Spleen (tissue), 11 donors: ENCODE data around the gene DNMT1. TPM values are rescaled to one million over a fixed set of nuclear protein-coding genes. Genes with fewer than 3 reads are reported as not detected.

ENCODE experiments used
- DNase-seq: peaks from one replicate; pipeline ENCODE4 v3.0.0-alpha.2; 2020
- H3K27ac ChIP-seq, 8 donors: fragments of 200-600 bp; sonication (generic) in 7 of 8; 1 replicate in 4 of 8; 2 replicates in 4 of 8; pipeline versions ENCODE4 v1.5.0 to v1.8.0; 2016 to 2021; ENCODE audit warnings: inconsistent platforms in 4 of 8, mild to moderate bottlenecking in 4 of 8, moderate library complexity in 1 of 8
- H3K27me3 ChIP-seq, 7 donors: fragments of 200-600 bp; sonication (generic) in 6 of 7; replicated peaks in 1 of 7; 1 replicate in 4 of 7; 2 replicates in 3 of 7; pipeline versions ENCODE4 v1.5.0 to v1.8.0; 2016 to 2021; ENCODE audit warnings: inconsistent platforms in 3 of 7, mild to moderate bottlenecking in 1 of 7
- H3K36me3 ChIP-seq, 6 donors: fragments of 200-600 bp; sonication (generic) in 5 of 6; 1 replicate in 4 of 6; 2 replicates in 2 of 6; pipeline versions ENCODE4 v1.5.0 to v1.8.0; 2016 to 2021; ENCODE audit warnings: inconsistent platforms in 2 of 6
- H3K4me1 ChIP-seq, 6 donors: fragments of 200-600 bp; sonication (generic) in 5 of 6; 1 replicate in 3 of 6; 2 replicates in 3 of 6; pipeline versions ENCODE4 v1.5.0 to v1.8.0; 2016 to 2021; ENCODE audit warnings: inconsistent platforms in 3 of 6
- H3K4me3 ChIP-seq, 8 donors: fragments of 200-600 bp; sonication (generic) in 7 of 8; 1 replicate in 4 of 8; 2 replicates in 4 of 8; pipeline versions ENCODE4 v1.5.0 to v1.8.0; 2016 to 2021; ENCODE audit warnings: inconsistent platforms in 4 of 8, mild to moderate bottlenecking in 4 of 8, moderate library complexity in 2 of 8
- H3K9me3 ChIP-seq, 8 donors: fragments of 200-600 bp; sonication (generic) in 7 of 8; 1 replicate in 4 of 8; 2 replicates in 4 of 8; pipeline versions ENCODE4 v1.5.0 to v1.8.0; 2016 to 2021; ENCODE audit warnings: inconsistent platforms in 4 of 8
- POLR2A ChIP-seq, 3 donors: fragments of 450-650 bp; IDR thresholded peaks; one replicate each; pipeline ENCODE4 v1.5.1; 2017; ENCODE audit warnings: antibody characterized with exemption in 3 of 3, mild to moderate bottlenecking in 1 of 3
- POLR2AphosphoS5 ChIP-seq, 3 donors: sonication (generic); formaldehyde crosslinking; IDR thresholded peaks; one replicate each; pipeline ENCODE4 v1.5.1; 2017; ENCODE audit warnings: antibody characterized with exemption in 3 of 3
- WGBS, 5 donors: extraction: QIAGEN DNeasy Blood & Tissue Kit in 3 of 5; methylation state at CpG; one replicate each; pipeline versions ENCODE4 v1.1.5 to v1.1.7; 2013 to 2018; 5-methylcytosine and 5-hydroxymethylcytosine counted together
- intact Hi-C: fragments of 100-400 bp; cut with DNase I; formaldehyde crosslinking; loops from one replicate; pipeline ENCODE4 v1.15.0; 2023; ENCODE audit warnings: low total_unique reads
- polyA plus RNA-seq, 3 donors: library from polyadenylated mRNA; stranded (reverse); fragments of 200-250 nt; gene quantifications; one replicate each; pipeline ENCODE4 v1.2.1, GENCODE V29; 2013
- total RNA-seq, 7 donors: library from RNA; depleted of rRNA in 3 of 7; stranded (reverse); fragments of >200 nt in 3 of 7; fragmentation: NEBNext Ultra II Directional in 4 of 7; extraction: Animal tissue kit (Norgen Biotek cat#: 25700) in 4 of 7; gene quantifications; one replicate each; pipeline versions ENCODE4 v1.1.0 to v1.2.1, GENCODE V29; 2016 to 2021
- TF ChIP-seq, protein P1 (sequence below), 11 experiments: fragments of 200-600 bp in 7 of 11; fragments of 450-650 bp in 4 of 11; sonication (generic) in 4 of 11; IDR thresholded peaks in 8 of 11; conservative IDR thresholded peaks in 3 of 11; 1 replicate in 7 of 11; 2 replicates in 4 of 11; pipeline versions ENCODE4 v1.4.0 to v1.8.0; 2016 to 2021; ENCODE audit warnings: antibody characterized with exemption in 11 of 11, inconsistent platforms in 4 of 11, mild to moderate bottlenecking in 1 of 11
- donor health status: healthy with polysubstance abuse.
- donor health status: DM: no; HTN: no; CAD: no; lungs with moderate emphysema.
- donor health status: DM: no; HTN: no; CAD: no.
- donor health status: Bipolar disorder and iron deficiency.
- donor health status: healthy.
- donor health status: DM: no; HTN: no; CAD: no.
- donor health status: DM: yes; HTN: yes; CAD: no.

DNMT1 gene
- total and polyA plus RNA-seq, 10 donors, result 40.6 to 131 (median 71.8) TPM

DNA sequence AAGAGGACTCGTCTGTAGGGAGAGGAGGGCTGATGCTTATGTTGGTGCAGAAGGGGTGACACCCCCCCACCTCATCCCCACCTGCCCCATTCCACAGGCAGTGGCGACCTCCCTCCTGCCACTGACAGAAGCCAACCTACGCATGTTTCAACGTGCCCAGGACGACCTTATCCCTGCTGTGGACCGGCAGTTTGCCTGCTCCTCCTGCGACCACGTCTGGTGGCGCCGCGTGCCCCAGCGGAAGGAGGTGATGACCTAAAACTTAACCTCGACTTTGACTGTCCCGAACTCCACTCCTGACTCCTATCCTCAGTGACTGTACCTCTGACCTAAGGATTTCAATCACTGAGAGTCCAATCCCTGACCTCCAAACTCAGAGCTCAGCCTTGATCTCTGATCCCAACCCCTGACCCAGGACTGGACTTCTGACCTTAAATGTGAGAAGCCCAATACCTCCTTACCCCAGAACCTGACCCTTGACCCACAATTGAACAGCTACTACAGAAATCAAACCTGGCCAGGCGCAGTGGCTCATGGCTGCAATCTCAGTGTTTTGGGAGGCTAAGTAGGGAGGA, 104.9 kb downstream of the DNMT1 start:
- Histone ChIP-seq H3K4me1 (peaks cover 0 to 42% (median 22%) of the 10 kb centered on the region in 6 donors), H3K36me3 (peaks cover 0 to 56% (median 46%) of the 10 kb centered on the region in 6 donors), H3K9me3 (no peaks in the 10 kb centered on the region), H3K4me3 (no peak overlapping the region), H3K27me3 (no peaks in the 10 kb centered on the region), H3K27ac (no peak overlapping the region)
- 89 to 95% (median 91%) methylated on average over 15 of the region's 15 CpGs for WGBS, 5 donors
- TF ChIP-seq, protein P1, sequence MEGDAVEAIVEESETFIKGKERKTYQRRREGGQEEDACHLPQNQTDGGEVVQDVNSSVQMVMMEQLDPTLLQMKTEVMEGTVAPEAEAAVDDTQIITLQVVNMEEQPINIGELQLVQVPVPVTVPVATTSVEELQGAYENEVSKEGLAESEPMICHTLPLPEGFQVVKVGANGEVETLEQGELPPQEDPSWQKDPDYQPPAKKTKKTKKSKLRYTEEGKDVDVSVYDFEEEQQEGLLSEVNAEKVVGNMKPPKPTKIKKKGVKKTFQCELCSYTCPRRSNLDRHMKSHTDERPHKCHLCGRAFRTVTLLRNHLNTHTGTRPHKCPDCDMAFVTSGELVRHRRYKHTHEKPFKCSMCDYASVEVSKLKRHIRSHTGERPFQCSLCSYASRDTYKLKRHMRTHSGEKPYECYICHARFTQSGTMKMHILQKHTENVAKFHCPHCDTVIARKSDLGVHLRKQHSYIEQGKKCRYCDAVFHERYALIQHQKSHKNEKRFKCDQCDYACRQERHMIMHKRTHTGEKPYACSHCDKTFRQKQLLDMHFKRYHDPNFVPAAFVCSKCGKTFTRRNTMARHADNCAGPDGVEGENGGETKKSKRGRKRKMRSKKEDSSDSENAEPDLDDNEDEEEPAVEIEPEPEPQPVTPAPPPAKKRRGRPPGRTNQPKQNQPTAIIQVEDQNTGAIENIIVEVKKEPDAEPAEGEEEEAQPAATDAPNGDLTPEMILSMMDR (IDR thresholded peaks at IDR 0.05 in 8 of 11, conservative IDR thresholded peaks at IDR 0.05 in 3 of 11), result no peak
- TF ChIP-seq POLR2AphosphoS5 (IDR thresholded peaks at IDR 0.05) (peak in 1 of 3 donors; percentile 59), POLR2A (IDR thresholded peaks at IDR 0.05) (no peak)
- intact Hi-C loops, result no loop called here
- no peak for DNase-seq

DNA sequence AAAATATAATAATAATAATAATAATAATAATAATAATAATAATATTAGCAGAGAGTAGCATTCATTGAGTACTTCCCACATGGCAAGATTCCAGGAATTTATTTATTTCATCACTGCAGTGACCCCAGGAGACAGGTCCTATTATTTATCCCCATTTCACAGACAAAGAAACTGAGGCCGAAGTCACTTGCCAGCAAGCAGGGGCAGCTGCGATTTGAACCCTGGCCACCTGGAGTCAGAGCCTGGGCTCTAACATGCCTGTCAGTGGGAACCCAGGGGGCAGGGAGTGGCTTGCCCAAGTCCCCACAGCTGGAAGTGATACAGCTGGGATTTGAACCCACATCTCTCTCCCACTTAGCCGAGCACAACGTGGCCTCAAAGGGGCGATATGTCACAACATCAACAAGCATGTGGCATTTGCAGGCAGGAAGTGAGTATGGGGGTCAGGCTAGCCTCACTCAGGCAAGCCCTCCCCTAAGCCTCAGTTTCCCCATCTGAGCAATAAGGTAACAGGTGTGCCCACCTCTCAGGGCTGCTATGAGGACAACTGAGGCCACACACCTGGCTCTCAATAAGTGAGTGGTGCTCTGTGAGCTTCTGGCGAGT, 105.7 kb downstream of the DNMT1 start:
- intact Hi-C loops, result no loop called here
- WGBS, 5 donors, result 89 to 94% (median 92%) methylated on average over 3 to 6 of the region's 6 CpGs
- no peaks in the 10 kb centered on the region for H3K9me3 ChIP-seq
- H3K36me3 ChIP-seq, result peaks cover 0 to 56% (median 46%) of the 10 kb centered on the region in 6 donors
- no peaks in the 10 kb centered on the region for H3K27me3 ChIP-seq
- DNase-seq, result no peak
- no peak overlapping the region for H3K27ac ChIP-seq
- H3K4me1 ChIP-seq, result peaks cover 0 to 42% (median 22%) of the 10 kb centered on the region in 6 donors
- TF ChIP-seq POLR2AphosphoS5 (IDR thresholded peaks at IDR 0.05) (no peak), POLR2A (IDR thresholded peaks at IDR 0.05) (no peak)
- TF ChIP-seq, protein P1 (IDR thresholded peaks at IDR 0.05 in 8 of 11, conservative IDR thresholded peaks at IDR 0.05 in 3 of 11), result no peak
- H3K4me3 ChIP-seq, result no peak overlapping the region

DNA sequence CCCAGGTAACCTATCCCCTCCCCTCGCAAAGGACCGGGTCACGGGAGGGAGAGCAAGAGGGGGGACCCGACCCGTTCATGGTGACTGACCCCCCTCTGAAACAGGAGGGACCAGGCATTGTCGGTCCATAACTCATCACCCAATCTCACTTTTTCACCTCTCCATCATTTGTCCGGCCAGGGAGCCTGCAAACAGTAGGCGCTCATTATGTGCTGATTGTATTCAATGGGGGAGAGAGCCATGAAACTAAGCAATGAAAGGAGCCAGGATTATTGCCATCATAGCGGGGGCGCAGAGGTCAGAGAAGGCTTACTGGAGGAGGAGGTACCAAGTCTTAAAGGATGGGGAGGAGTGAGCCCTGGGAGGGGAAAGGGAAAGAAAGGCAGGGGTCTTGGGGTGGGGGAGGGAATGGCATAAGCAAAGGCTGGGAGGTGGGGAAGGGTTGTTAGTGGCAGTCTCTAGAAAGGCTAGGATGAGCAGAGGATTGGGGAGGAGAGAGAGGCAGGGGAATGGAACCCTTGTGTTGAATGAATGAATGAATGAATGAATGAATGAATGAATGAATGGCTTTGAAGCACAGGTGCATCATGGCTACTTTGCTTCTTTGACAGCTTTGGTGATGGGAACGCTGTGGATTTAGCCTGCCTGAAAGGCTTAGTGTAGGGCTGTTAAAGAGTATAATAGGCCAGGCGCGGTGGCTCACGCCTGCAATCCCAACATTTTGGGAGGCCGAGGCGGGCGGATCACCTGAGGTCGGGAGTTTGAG, 107.3 kb downstream of the DNMT1 start:
- TF ChIP-seq, protein P1 (IDR thresholded peaks at IDR 0.05 in 8 of 11, conservative IDR thresholded peaks at IDR 0.05 in 3 of 11), result no peak
- TF ChIP-seq POLR2AphosphoS5 (IDR thresholded peaks at IDR 0.05) (no peak), POLR2A (IDR thresholded peaks at IDR 0.05) (no peak)

More for the DNA sequence above, 107.3 kb downstream of the DNMT1 start:
- H3K27me3 ChIP-seq, result no peaks in the 10 kb centered on the region
- 84 to 92% (median 91%) methylated on average over 18 of the region's 18 CpGs for WGBS, 5 donors
- peak overlapping the region in 7 of 8 donors; percentile 89 to 96 (median 94) for H3K4me3 ChIP-seq
- peak overlapping the region; percentile 88 to 95 (median 93) for H3K27ac ChIP-seq
- H3K36me3 ChIP-seq, result peaks cover 0 to 41% (median 35%) of the 10 kb centered on the region in 6 donors
- DNase-seq, result no peak
- H3K9me3 ChIP-seq, result no peaks in the 10 kb centered on the region
- intact Hi-C loops, result no loop called here
- H3K4me1 ChIP-seq, result peaks cover 0 to 40% (median 22%) of the 10 kb centered on the region in 6 donors
